ENCODE results near the gene RIC8B.

DNA sequence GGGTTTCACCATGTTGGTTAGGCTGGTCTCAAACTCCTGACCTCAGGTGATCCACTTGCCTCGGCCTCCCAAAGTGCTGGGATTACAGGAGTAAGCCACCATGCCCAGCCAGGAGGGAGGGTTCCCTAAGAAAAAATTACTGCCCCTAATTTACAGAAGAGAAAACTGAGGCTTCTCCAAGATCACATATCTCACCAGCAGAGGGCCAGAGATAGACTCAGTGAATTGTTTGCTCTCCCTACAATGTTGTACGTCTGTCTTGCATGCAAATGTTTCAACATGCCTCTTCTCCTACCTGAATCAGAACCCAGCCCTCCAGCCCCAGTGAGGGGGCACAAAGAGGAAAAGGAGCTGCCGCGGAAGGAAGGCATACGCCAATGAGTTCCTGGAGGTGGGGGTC lies 132.9 kb downstream of the RIC8B start:
- TF ChIP-seq, protein P1, sequence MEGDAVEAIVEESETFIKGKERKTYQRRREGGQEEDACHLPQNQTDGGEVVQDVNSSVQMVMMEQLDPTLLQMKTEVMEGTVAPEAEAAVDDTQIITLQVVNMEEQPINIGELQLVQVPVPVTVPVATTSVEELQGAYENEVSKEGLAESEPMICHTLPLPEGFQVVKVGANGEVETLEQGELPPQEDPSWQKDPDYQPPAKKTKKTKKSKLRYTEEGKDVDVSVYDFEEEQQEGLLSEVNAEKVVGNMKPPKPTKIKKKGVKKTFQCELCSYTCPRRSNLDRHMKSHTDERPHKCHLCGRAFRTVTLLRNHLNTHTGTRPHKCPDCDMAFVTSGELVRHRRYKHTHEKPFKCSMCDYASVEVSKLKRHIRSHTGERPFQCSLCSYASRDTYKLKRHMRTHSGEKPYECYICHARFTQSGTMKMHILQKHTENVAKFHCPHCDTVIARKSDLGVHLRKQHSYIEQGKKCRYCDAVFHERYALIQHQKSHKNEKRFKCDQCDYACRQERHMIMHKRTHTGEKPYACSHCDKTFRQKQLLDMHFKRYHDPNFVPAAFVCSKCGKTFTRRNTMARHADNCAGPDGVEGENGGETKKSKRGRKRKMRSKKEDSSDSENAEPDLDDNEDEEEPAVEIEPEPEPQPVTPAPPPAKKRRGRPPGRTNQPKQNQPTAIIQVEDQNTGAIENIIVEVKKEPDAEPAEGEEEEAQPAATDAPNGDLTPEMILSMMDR (IDR thresholded peaks at IDR 0.05), result no peak
- TF ChIP-seq EP300 (IDR thresholded peaks at IDR 0.05) (no peak), POLR2A (IDR thresholded peaks at IDR 0.05) (no peak), POLR2AphosphoS5 (IDR thresholded peaks at IDR 0.05) (no peak)

Data from sigmoid colon (tissue), 4 donors.